ENCODE data around the gene GOLGA2.
"Not testable (repeated sequence)": the region's sequence is repeated elsewhere in the genome, so short reads cannot be mapped to it uniquely, and the experiment has no call there.

The GOLGA2 gene

GRCh38 chr9:128296340-128297220 lies 20.8 kb upstream of the GOLGA2 start:
- no peak for DNase-seq

GRCh38 chr9:128294142-128294541 lies 18.3 kb upstream of the GOLGA2 start:
- DNase-seq = no peak

- DNase-seq = no peak
Measured at GRCh38 chr9:128293091-128293490, 17.3 kb upstream of the GOLGA2 start.

- no peak for DNase-seq
Measured at GRCh38 chr9:128292009-128292408, 16.2 kb upstream of the GOLGA2 start.

GRCh38 chr9:128288273-128289004 lies 12.6 kb upstream of the GOLGA2 start:
- DNase-seq = no peak

GRCh38 chr9:128286440-128286839 lies 10.6 kb upstream of the GOLGA2 start:
- DNase-seq = peak in 51 of 56 donors; percentile 8 to 86 (median 57)

- DNase-seq = no peak
Measured at GRCh38 chr9:128285033-128285784, 9.4 kb upstream of the GOLGA2 start.

GRCh38 chr9:128282500-128282899 lies 6.7 kb upstream of the GOLGA2 start:
- no peak for DNase-seq

GRCh38 chr9:128280084-128280622 lies 4.3 kb upstream of the GOLGA2 start:
- no peak for DNase-seq

- not testable (repeated sequence) for DNase-seq
Measured at GRCh38 chr9:128279088-128280073, 3.6 kb upstream of the GOLGA2 start.

- peak in 4 of 56 donors; percentile 18 to 62 (median 30) for DNase-seq
Measured at GRCh38 chr9:128276574-128277270, 915 bp upstream of the GOLGA2 start.

- DNase-seq = peak; percentile 81 to 100 (median 98)
Measured at GRCh38 chr9:128276008-128276573, 284 bp upstream of the GOLGA2 start, which contains the start of gene SWI5. Gene SWI5 (plus strand): TSS chr9:128276276.

- DNase-seq = no peak
Measured at GRCh38 chr9:128274245-128274644, 1.6 kb downstream of the GOLGA2 start.

- no peak for DNase-seq
Measured at GRCh38 chr9:128271512-128271911, 4.3 kb downstream of the GOLGA2 start.

GRCh38 chr9:128271112-128271511 lies 4.7 kb downstream of the GOLGA2 start:
- no peak for DNase-seq

GRCh38 chr9:128266868-128267590 lies 8.8 kb downstream of the GOLGA2 start:
- no peak for DNase-seq

- DNase-seq = no peak
Measured at GRCh38 chr9:128265348-128265847, 10.4 kb downstream of the GOLGA2 start.

- DNase-seq = no peak
Measured at GRCh38 chr9:128262687-128263086, 13.1 kb downstream of the GOLGA2 start.

Data from nucleus accumbens (tissue), 56 donors.